B cell (primary cell): ENCODE results near the gene ZDHHC14.

Source experiments
- EZH2 ChIP-seq: IDR thresholded peaks from 2 replicates; pipeline ENCODE4 v1.6.1; 2012; ENCODE audit warnings: borderline replicate concordance, low read depth, mild to moderate bottlenecking, moderate library complexity, low read length; ENCODE audit not compliant: insufficient read depth, poor library complexity, severe bottlenecking
- TF ChIP-seq, protein P1 (sequence below): fragments of 200-600 bp; IDR thresholded peaks from one replicate; pipeline ENCODE4 v1.8.0; 2022; ENCODE audit warnings: antibody characterized with exemption, mild to moderate bottlenecking

DNA sequence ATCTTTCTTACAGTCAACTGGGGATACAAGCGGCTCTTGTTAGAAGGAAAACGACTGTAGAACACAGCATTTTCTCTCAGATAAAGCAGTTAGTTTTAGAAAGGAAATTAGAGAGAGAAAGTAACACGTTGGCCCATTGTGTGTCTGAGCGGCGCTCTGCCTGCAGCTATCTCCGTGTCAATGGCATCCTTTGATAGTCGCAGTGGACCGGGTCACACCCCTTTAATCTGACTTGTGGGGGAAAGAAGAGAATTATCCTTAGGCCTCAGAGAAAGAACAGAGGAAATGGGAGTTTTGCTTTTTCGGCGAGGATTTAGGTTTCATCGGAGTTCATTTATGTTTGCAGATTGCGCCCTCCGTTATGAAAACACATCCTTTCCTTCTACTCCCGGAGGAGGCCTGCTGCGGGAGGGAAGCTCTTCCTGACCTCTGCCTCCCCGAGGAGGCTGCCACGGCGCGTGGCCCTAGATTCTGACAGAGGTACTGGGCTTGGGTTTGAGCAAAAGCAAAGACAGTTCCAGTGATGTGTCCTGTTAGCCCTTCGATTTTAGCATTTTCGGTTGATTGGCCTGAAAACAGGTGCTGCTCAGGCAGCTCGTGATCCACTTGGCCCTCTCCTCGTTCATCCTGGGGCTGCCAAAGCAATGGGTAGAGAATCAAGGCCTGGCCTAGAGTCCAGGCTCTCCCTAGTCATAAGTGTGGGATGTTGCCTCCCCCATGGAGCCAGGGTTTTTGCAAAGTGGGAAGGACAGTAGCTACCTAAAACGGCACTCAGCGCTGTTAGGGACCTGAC, 74.9 kb downstream of the ZDHHC14 start:
- TF ChIP-seq, protein P1, sequence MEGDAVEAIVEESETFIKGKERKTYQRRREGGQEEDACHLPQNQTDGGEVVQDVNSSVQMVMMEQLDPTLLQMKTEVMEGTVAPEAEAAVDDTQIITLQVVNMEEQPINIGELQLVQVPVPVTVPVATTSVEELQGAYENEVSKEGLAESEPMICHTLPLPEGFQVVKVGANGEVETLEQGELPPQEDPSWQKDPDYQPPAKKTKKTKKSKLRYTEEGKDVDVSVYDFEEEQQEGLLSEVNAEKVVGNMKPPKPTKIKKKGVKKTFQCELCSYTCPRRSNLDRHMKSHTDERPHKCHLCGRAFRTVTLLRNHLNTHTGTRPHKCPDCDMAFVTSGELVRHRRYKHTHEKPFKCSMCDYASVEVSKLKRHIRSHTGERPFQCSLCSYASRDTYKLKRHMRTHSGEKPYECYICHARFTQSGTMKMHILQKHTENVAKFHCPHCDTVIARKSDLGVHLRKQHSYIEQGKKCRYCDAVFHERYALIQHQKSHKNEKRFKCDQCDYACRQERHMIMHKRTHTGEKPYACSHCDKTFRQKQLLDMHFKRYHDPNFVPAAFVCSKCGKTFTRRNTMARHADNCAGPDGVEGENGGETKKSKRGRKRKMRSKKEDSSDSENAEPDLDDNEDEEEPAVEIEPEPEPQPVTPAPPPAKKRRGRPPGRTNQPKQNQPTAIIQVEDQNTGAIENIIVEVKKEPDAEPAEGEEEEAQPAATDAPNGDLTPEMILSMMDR = no peak
- no peak for TF ChIP-seq EZH2
